HG03175 (cell line): Measurements from ENCODE around the gene TNIK.
"Not testable (repeated sequence)": the region's sequence is repeated elsewhere in the genome, so short reads cannot be mapped to it uniquely, and the experiment has no call there.

Experiments used
- ATAC-seq: cut with Tn5 transposase; IDR thresholded peaks from one replicate; pipeline ENCODE4 v1.9.1; 2021; ENCODE audit warnings: mild to moderate bottlenecking, moderate library complexity; ENCODE audit not compliant: unreplicated experiment

Gene TNIK

DNA sequence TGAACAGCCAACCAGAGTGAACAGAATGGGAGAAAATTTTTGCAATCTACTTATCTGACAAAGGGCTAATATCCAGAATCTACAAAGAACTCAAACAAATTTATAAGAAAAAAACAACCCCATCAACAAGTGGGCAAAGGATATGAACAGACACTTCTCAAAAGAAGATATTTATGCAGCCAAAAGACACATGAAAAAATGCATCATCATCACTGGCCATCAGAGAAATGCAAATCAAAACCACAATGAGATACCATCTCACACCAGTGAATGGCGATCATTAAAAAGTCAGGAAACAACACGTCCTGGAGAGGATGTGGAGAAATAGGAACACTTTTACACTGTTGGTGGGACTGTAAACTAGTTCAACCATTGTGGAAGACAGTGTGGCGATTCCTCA lies 341.2 kb downstream of the TNIK start:
- not testable (repeated sequence) for ATAC-seq

DNA sequence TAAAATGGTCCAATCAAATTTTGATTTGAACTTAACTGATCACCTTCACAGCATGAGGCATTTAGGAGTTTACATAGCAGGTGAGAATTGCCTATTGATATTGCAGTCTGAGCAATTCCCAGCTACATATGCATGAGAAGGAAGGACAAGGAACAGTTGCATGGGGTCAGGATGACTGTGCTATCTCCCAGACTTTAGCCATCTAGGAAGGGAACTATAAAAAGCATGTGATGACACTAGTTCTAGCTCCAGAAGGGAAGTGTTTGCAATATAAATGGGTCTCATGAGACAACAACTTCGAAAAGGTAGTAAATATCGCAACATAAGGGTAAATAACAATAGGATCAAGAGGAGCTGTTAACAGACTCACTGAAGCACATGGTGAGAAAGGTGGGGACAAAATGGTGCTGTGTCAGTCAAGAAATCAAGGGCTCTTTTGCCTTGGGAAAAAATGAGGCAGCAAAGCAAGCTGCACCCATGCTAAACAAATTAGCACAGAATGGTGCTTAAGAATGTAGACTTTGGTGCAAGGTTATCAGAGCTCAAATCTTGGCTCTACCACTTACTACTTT lies 343.3 kb downstream of the TNIK start:
- no peak for ATAC-seq

DNA sequence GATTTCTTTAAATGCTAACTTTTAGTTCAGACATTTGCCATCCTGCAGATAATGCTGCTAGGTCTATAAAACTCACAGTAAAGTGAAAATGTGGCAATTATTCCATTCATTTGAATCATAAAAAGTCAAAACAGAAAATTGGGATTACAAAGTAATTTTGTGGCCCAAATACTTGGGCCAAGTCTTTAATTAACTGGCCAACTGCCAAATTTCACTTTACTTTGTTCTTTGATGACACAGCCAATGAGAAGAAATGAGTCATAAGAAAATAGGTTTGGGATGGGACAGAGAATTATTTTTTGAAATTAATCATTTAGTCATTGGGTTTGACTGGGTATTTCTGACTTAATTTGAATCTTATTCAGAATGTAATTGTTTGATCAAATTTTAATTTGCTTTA lies 343.8 kb downstream of the TNIK start:
- ATAC-seq = no peak

DNA sequence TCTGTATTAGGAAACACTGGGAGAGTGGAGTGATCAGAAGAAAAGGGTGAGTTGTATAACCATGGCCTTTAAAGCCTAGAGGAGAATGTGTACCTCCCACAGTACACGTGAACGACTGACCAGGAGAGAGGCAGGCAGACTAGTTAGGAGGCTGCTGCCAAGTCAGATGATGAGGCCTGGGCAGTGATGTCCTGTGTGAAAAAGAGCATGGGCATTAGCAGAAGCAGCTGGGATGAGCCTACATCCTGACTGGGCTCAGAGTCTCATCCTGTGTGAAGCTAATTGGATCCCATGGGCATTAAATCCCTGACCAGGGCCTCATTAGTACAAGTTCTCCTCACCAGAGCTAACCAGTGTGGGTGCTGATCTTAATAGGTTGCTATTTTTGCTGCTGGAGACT lies 344.5 kb downstream of the TNIK start:
- ATAC-seq = no peak

DNA sequence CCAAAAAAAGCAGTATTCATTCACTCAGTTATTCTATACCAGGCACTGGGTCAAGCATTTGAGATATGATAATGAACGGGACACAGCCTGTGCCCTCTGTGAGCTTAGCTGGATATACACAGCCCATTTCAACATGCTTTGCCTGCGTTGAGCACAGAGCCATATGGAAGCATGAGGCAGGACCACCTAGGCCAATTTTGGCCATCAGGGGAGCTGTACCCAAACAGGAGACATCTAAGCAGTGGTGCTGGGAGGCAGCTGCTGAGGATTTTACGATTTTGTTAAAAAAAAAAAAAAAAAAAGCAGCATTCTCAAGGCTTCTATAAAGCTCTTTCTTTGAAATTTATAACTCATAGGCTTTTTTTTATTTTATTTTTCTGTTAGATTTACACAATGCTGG lies 346.5 kb downstream of the TNIK start:
- no peak for ATAC-seq

DNA sequence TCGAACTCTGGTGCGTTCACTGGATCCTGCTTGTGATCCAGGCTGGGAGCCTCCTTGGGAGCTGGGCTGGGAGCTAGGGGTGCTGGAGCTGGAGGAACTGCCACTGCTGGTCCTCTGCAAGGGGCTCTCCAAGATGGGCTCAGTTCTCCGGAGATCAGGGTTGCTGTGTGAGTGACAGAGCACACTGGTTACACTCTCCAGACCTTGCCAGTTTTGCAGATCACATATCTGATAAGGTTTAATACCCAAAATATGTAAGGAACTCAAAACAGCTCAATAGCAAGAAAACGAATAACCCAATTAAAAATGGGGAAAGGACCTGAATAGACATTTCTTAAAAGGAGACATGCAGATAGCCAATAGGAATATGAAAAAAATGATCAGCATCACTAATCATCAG lies 349.5 kb downstream of the TNIK start:
- no peak for ATAC-seq

DNA sequence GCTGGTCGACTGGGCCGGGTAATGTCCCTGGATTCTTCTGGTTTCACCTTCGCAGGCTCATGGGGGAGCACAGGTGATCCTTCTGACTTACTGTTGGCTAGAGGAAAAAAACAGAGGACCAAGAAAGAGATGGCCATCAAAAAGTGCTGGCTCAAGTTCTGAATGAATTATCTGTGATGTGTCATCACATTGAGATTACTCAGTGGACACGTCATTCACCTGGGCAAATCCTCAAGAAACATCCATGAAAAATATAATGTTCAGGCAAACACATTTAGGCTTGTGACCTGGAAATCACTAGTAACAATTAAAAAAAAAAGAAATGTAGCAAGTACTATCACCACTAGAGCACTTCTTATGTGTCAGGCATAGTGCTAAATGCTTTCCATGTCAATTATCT lies 352.1 kb downstream of the TNIK start:
- no peak for ATAC-seq

DNA sequence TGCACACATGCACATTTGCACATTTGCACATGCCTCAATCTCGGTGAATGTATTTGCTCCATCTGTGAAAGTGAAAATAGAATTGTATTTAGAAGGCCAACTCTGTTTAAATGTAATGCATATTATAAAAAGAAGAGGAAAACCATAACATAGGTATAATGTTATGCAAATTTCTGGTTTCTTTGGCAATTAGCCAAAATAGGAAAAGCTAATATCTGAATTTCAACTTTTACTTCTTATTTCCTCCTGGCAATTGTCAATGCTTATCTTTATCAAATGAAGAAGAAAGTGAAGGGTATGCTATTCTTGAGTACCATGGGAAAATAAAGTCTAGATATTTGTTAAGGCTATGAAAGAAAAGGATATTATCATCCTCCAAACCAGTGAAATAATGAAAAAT lies 357.0 kb downstream of the TNIK start:
- no peak for ATAC-seq

DNA sequence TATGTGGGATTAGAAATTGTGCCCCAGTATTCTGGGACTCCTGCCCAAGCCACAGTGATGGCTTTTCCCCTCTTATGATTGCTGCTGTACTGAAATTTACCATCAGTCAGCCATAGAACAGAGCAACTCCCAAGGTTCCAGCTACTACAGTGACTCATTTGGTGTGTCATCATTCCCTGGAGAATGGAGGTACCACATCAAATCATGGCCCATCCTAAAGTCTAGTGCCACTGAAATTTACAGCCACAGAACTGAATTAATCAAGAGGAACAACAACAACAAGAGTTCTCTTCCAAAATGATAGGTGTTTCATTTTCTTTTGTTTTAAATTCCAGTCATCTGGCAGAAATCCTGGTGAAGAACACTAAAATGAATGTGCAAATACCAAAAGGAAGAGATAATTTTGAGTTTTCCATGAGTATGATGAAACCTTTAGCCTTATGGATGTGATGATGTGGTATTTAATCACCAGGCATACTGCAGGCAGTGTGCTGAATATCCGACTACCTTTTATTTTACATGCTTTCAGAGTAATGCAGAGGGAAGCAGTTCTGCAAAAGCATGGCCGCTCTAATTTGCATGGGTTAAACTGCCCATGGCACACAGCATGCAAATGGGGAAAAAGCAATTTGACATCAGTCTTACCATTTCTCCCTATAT lies 358.1 kb downstream of the TNIK start:
- no peak for ATAC-seq

DNA sequence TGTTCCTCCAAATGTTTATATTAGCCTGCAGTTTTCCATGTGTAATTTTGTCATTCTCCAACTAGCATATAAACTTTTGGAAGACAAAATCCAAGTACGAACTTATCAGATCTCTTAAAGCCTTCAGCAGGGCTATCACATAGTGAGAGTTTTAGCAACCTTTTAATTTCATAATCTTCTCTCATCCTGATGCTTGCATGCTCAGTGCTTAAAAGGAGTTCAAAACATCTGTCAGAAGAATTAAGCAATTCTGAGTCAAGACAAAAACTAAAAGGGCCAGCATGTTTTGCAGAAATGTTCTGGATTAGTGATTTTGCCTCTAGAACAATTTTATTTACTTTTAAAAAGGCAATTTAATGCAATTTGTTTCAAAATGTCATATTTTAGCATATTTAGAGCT lies 360.3 kb downstream of the TNIK start:
- ATAC-seq = no peak

DNA sequence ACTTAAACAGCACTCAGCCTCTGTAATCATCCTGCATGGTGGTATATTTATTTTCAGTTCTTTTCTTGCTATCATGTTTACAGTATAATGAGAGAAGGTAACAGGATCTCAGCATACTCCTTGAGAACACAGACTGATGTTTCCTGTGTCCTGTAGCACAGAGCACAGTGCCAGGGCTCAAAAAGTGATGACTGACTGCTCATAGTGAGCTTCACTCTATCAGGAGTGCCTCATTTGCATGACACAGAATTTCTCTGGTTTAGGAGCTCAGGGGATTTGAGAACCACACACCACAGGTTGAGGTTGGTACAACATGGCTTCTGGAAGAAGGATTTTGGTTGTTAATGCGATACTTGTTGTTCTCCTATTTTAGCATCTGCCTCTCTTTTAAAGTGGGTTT lies 365.1 kb downstream of the TNIK start:
- ATAC-seq = peak; percentile 87

DNA sequence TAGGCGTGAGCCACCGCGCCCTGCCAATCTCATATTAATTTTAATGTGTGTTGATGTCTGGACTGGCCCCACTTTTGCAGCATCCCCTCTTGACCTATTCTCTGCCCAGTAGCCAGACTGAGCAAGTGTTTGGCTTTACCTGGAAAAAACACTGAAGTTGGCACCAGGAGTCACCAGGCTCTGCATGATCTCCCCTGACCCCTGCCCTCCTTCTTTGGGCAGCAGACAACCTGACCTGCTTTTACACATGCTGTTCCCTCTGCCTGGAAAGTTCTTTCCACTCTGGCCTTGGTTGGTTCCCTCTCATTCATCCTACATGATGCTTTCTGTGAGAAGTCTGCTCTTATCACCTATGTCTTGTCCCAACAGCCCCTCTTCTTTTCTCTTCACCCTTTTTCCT lies 365.8 kb downstream of the TNIK start:
- ATAC-seq = no peak

DNA sequence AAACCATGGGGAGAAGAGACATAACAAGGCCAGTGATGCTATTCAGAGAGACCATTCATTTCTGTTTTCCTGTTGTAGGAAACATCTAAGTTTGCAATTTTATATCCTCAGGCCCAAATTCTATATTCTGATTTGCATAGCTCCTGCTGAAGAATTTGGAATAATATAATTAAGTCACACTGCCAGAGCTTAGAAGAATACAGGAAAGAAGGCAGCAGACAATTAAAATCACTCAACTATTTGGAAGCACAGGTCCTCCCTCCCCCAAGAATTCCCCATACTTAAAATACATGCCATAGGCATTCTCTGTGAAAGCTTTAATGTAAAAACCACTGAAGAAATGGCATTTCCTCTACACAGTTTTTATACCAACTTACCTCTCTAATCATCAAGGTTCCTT lies 366.7 kb downstream of the TNIK start:
- no peak for ATAC-seq

DNA sequence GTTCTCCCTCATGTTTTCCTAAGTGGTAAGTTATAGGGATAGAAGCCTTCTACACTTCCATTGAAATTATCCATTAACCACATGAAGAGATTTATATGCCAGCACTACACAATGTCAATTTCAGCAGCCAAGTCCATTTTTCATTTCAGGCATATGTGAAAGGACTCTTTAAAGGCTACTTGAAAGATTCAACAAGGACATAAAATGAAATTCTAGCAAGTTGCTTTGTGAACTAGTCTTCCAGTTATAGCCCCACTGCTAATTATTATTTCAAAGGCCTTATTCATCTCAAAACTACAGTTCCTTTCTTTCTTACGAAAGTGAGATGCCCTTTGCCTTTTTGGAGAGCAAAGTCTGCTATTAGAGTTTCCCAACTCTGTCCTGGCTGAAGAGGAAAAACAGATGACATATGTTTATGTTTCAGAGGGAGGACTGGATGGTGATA lies 367.7 kb downstream of the TNIK start:
- ATAC-seq = no peak

DNA sequence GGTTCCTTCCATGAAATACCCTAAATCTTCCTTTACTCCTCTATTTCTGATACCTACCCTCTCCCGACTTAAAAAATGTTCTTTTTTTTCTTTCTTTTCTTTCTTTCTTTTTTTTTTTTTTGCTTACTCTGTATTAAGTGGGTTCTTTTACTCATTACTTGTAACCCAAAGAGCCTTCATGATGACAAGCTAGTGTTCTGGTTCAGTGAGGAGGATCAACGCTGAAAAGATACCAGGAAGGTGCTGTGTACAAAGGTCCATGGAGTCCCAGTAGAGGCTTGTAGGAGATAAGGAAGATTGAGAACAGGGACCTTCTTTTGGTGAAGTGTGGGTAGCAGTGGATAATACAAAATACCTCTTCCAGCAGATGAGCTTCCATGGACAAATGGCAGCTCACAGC lies 369.9 kb downstream of the TNIK start:
- no peak for ATAC-seq

DNA sequence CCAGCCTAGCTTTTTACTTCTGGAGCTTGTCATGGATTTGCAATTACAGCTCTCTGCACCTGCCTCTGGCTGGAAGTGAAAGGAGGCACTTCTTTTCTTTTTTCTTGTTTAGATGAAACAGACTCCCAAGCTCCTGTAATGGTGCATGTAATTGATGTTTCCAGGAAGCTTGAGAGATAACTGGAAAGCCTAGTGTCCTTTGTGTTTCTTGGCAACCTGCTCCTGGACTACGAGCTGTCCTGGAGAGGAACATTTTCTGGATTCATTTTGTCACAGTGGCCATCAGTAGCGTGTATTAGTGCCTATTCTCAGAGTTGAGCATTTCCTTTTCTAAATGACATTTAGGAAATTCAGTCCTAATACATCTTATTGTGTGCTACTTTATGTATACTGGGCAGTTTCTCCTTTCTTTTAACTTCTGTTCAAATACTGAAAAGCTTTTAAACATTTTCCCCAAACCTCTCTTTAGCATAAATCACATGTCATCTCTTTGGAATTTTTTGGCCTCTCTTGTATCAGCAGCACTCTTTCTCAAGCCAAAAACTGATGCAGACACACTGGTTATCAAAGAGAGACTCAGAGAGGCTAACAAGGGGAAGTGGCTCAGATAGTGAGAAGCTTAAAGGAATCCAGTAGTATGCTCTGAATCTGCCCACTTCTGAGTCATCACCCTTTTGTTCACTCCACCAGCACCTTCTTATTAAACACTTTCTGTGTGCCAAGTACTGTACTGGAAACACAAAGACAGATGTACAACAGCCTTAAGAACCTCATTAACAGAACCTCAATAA lies 371.0 kb downstream of the TNIK start:
- ATAC-seq = no peak

DNA sequence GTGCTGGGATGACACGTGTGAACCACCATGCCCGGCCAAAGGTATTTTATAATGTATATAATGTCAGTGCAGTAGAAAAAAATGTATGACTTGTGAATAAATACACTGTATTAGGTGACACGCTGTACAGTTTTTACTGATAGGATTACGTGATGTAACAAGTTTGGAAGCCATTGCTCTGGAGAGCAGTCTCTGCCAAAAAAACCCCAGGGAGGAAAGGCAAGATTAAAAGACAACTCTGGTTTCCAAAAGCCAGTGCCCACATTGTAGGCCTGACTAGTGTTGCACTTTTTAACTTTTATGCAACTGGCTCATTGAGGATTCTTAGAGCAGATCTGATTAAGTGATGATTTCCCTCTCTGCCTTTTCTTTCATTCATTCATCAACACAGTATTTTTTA lies 371.7 kb downstream of the TNIK start:
- no peak for ATAC-seq

DNA sequence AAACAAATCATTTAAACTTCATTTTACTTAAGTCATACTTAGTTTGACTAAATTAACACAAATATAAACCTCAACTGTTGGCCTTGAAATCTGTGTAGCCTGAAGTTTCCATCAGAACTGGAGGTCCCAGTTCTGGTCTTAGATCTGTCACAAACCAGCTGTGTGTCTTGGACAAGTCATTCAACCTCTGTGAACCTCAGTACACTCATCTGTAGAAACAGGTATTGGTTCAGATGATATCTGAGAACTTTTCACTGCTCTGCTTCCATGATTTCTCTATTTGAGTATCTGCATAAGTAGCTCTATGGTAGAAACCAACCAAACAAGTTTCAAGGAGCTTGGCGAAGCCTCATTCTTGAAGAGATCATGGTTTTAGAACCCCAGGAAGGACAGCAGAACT lies 373.3 kb downstream of the TNIK start:
- no peak for ATAC-seq

DNA sequence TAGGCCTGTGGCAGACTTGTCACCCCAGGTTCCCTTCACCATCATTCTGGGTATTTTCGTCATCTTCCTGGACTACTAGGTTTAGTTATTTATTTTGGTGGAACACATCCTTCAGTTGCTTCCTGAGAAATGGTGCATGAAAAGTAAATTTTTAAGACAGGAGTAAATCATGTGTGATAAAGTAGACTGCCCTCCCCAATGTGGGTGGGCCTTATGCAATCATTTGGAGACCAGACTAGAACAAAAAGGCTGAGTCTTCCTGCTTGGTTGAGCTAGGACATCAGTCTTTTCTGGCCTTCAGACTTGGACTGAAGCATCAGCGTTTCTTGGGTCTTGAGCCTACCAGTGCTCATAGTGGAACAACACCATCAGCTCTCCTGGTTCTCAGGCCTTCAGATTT lies 382.9 kb downstream of the TNIK start:
- no peak for ATAC-seq

DNA sequence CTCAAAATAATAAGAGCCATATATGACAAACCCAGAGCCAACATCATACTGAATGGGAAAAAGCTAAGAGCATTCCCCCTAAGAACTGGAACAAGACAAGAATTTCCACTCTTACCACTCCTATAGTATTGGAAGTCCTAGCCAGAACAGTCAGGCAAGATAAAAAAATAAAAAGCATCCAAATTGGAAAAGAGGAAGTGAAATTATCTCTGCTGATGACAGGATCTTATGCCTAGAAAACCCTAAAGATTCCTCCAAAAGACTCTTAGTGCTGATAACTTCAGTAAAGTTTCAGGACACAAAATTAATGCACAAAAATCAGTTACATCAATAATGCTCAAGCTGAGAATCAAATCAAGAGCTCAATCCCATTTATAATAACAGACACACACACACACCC lies 387.8 kb downstream of the TNIK start:
- no peak for ATAC-seq

DNA sequence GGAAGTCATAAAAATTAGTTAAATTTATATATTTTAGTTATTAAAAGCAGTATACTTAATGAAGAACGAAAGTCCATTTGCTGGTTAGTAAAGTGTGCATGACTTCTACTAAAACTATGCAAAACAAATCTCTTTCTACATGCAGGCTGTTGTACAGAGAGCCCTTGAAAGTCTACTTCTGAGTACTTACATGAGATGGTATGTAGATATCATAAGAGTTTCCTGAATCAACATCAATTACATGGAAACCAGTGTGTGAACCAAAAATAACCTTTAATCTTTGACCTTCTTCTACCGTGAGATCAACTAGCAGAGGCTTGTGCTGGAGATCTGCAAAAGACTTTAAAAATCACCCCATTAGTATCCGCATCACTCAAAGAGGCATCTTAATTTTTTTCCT lies 391.5 kb downstream of the TNIK start:
- no peak for ATAC-seq

DNA sequence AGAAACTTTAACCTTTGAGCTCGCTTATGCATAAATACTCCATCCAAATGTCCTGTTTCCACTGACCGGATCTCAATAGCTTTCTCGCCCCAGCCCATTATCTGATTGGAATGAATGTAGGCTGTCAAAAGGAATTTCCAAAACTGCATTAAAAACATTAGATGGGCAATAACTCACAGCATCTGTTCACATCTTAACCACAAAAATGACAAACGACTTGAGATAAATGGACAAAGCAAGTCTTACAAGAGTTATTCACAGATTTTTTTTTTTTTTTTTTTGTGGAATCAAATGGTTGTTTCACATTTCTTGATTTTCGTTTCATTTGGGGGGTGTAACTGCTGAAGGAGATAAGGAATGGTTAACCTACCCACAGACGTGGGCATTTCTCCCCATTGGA lies 394.0 kb downstream of the TNIK start:
- ATAC-seq = no peak
